ENCODE results near the gene DENND6B. TPM values are rescaled to one million over a fixed set of nuclear protein-coding genes. Genes with fewer than 3 reads are reported as not detected.
A peak's percentile ranks its signal among the peaks of the same experiment; 100 is the strongest.

The DENND6B gene
- total RNA-seq, 1 donor from 2014 or later: 2.7 TPM

GRCh38 chr22:50278956-50279619, 47.7 kb downstream of the DENND6B start:
- intact Hi-C loops (cut with DNase I): no loop called here
- Histone ChIP-seq H3K4me1 (peaks cover 16% of the 10 kb centered on the region), H3K36me3 (peaks cover 3 to 87% of the 10 kb centered on the region in 2 donors)

GRCh38 chr22:50278461-50278860, 48.4 kb downstream of the DENND6B start:
- Histone ChIP-seq H3K36me3 (peaks cover 3 to 81% of the 10 kb centered on the region in 2 donors), H3K4me1 (peaks cover 18% of the 10 kb centered on the region), H3K27me3 (no peaks in the 10 kb centered on the region), H3K27ac (no peak overlapping the region), H3K4me3 (no peak overlapping the region), H3K9me3 (no peaks in the 10 kb centered on the region)
- TF ChIP-seq POLR2AphosphoS5 (IDR thresholded peaks at IDR 0.05; ENCODE audit: insufficient read depth in 1 of 2, low read depth in 1 of 2) (no peak), CTCF (IDR thresholded peaks at IDR 0.05) (no peak), POLR2A (IDR thresholded peaks at IDR 0.05) (no peak)
- intact Hi-C loops (cut with DNase I): no loop called here
- no peak for DNase-seq (ENCODE audit: extremely low spot score in 2 of 2)

More at GRCh38 chr22:50278956-50279619, 47.7 kb downstream of the DENND6B start:
- no peaks in the 10 kb centered on the region for H3K9me3 ChIP-seq
- H3K27me3 ChIP-seq: no peaks in the 10 kb centered on the region
- no peak overlapping the region for H3K27ac ChIP-seq
- DNase-seq (ENCODE audit: extremely low spot score in 2 of 2): no peak
- H3K4me3 ChIP-seq: no peak overlapping the region
- TF ChIP-seq POLR2A (IDR thresholded peaks at IDR 0.05) (no peak), CTCF (IDR thresholded peaks at IDR 0.05) (no peak), POLR2AphosphoS5 (IDR thresholded peaks at IDR 0.05; ENCODE audit: insufficient read depth in 1 of 2, low read depth in 1 of 2) (no peak)

DNA sequence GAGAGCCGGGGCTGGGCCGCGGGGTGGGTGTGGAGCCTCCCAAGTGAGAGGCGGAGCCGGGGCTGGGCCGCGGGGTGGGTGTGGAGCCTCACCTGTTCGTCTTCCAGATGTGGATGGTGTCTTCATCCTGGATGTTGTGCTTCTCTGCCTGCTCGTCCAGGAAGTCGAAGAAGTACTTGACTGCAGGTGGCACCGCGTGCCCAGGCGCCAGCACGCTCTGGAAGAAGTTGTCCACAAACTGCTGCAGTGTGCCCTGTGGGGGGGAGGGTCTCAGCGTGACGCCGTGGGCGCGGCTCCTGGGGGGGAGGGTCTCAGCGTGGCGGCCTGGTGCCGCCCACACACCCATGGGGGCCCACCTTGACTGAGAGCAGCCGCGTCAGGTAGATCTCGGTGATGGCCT, 49.1 kb downstream of the DENND6B start:
- Histone ChIP-seq H3K9me3 (no peaks in the 10 kb centered on the region), H3K27me3 (no peaks in the 10 kb centered on the region), H3K36me3 (peaks cover 3 to 74% of the 10 kb centered on the region in 2 donors), H3K27ac (no peak overlapping the region), H3K4me1 (peaks cover 15% of the 10 kb centered on the region), H3K4me3 (no peak overlapping the region)
- intact Hi-C loops (cut with DNase I): no loop called here
- no peak for DNase-seq (ENCODE audit: extremely low spot score in 2 of 2)
- TF ChIP-seq CTCF (IDR thresholded peaks at IDR 0.05) (no peak), POLR2A (IDR thresholded peaks at IDR 0.05) (no peak), POLR2AphosphoS5 (IDR thresholded peaks at IDR 0.05; ENCODE audit: insufficient read depth in 1 of 2, low read depth in 1 of 2) (no peak)

DNA sequence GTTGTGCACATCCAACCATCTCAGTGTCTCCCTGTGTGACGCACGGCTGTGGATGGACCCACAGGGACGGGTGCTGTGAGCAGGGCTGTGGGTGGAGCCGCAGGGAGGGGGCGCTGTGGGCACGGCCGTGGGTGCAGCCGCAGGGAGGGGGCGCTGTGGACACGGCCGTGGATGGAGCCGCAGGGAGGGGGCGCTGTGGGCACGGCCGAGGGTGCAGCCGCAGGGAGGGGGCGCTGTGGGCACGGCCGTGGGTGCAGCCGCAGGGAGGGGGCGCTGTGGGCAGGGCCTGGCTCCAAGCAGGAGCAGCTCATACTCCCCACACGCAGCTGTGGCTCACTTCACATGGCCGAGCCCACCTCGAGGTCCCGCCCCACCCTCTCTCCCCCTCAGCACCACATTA, 50.7 kb downstream of the DENND6B start:
- DNase-seq (ENCODE audit: extremely low spot score in 2 of 2): peak in 1 of 2 donors; percentile 98
- Histone ChIP-seq H3K36me3 (peaks cover 3 to 58% of the 10 kb centered on the region in 2 donors), H3K4me1 (peaks cover 19% of the 10 kb centered on the region), H3K27me3 (no peaks in the 10 kb centered on the region), H3K4me3 (no peak overlapping the region), H3K9me3 (no peaks in the 10 kb centered on the region), H3K27ac (peak overlapping the region; percentile 53)
- intact Hi-C loops (cut with DNase I): no loop called here
- TF ChIP-seq CTCF (IDR thresholded peaks at IDR 0.05) (no peak), POLR2AphosphoS5 (IDR thresholded peaks at IDR 0.05; ENCODE audit: insufficient read depth in 1 of 2, low read depth in 1 of 2) (no peak), POLR2A (IDR thresholded peaks at IDR 0.05) (no peak)

Data from vagina (tissue), 2 donors.